CD4-positive, alpha-beta memory T cell (primary cell): Measurements from ENCODE around the gene ST3GAL3. TPM values are rescaled to one million over a fixed set of nuclear protein-coding genes. Genes with fewer than 3 reads are reported as not detected.

Experiments
- CTCF ChIA-PET: fragments of 350-600 bp; sonication (Branson Sonifier 250); formaldehyde crosslinking; loops from one replicate; lab custom pipeline; 2021; ENCODE audit warnings: inconsistent platforms; ENCODE audit not compliant: partially characterized antibody; lab: Charles Lee
- POLR2A ChIA-PET: fragments of 350-600 bp; sonication (Branson Sonifier 250); formaldehyde crosslinking; loops from one replicate; lab custom pipeline; 2021; ENCODE audit not compliant: partially characterized antibody; lab: Charles Lee
- DNase-seq, 5 donors: peaks; one replicate each; pipeline versions ENCODE4 v3.0.0 to v3.0.0-alpha.2; 2020 to 2022; ENCODE audit warnings: mixed read lengths in 1 of 5
- H3K27ac ChIP-seq: one replicate; pipeline ENCODE4 v1.7.0; 2013; ENCODE audit warnings: low read depth, low read length
- H3K27me3 ChIP-seq: 2 replicates; pipeline ENCODE4 v1.7.0; 2013; ENCODE audit warnings: mild to moderate bottlenecking, low read length, moderate library complexity; ENCODE audit not compliant: insufficient read depth
- H3K36me3 ChIP-seq: 2 replicates; pipeline ENCODE4 v1.7.0; 2013; ENCODE audit warnings: mild to moderate bottlenecking, low read length, moderate library complexity; ENCODE audit not compliant: insufficient read depth
- H3K4me1 ChIP-seq: 2 replicates; pipeline ENCODE4 v1.7.0; 2013; ENCODE audit warnings: mild to moderate bottlenecking, low read length, moderate library complexity; ENCODE audit not compliant: insufficient read depth
- H3K4me3 ChIP-seq, 2 donors: one replicate each; pipeline ENCODE4 v1.7.0; 2013; ENCODE audit warnings: low read length in 2 of 2, mild to moderate bottlenecking in 1 of 2
- H3K9me3 ChIP-seq, 2 donors: one replicate each; pipeline ENCODE4 v1.7.0; 2013; ENCODE audit warnings: low read length in 2 of 2, control low read depth in 1 of 2; ENCODE audit not compliant: control insufficient read depth in 1 of 2
- H3K27ac Mint-ChIP-seq, 7 donors: one replicate each; pipeline ENCODE4 v1.8.0; 2020 to 2021; ENCODE audit warnings: mixed read lengths in 7 of 7, mild to moderate bottlenecking in 6 of 7, inconsistent platforms in 3 of 7, moderate library complexity in 3 of 7
- H3K27me3 Mint-ChIP-seq, 2 donors: one replicate each; pipeline ENCODE4 v1.8.0; 2020 to 2021; ENCODE audit warnings: mixed read lengths in 2 of 2
- H3K36me3 Mint-ChIP-seq, 2 donors: one replicate each; pipeline ENCODE4 v1.8.0; 2020 to 2021; ENCODE audit warnings: mixed read lengths in 2 of 2, inconsistent platforms in 1 of 2, mild to moderate bottlenecking in 1 of 2
- H3K4me1 Mint-ChIP-seq, 4 donors: one replicate each; pipeline ENCODE4 v1.8.0; 2020 to 2021; ENCODE audit warnings: mixed read lengths in 4 of 4, mild to moderate bottlenecking in 1 of 4
- H3K4me3 Mint-ChIP-seq, 8 donors: one replicate each; pipeline ENCODE4 v1.8.0; 2020 to 2021; ENCODE audit warnings: mixed read lengths in 8 of 8, mild to moderate bottlenecking in 7 of 8, moderate library complexity in 6 of 8, inconsistent platforms in 3 of 8
- H3K9me3 Mint-ChIP-seq, 8 donors: one replicate each; pipeline ENCODE4 v1.8.0; 2020 to 2021; ENCODE audit warnings: mixed read lengths in 8 of 8, mild to moderate bottlenecking in 5 of 8, inconsistent platforms in 3 of 8, moderate library complexity in 1 of 8
- intact Hi-C: fragments of 100-400 bp; cut with micrococcal nuclease; formaldehyde crosslinking; loops from one replicate; pipeline ENCODE4 v1.15.1; 2023
- polyA plus RNA-seq, 2 donors: library from polyadenylated mRNA; unstranded; fragments of 300-500 nt; fragmentation: Illumina TruSeq; gene quantifications; one replicate each; pipeline ENCODE4 v1.2.3, GENCODE V29; 2021
- total RNA-seq, 2 experiments: library from RNA; stranded (reverse); gene quantifications; one replicate each; pipeline ENCODE4 v1.2.3, GENCODE V29; 2021

Gene ST3GAL3
- total and polyA plus RNA-seq, 4 experiments from 2014 or later: 6.1 to 29.6 (median 16.3) TPM

GRCh38 chr1:43836267-43836951 is 129.1 kb downstream of the ST3GAL3 start:
- no peaks in the 10 kb centered on the region for H3K9me3 Mint-ChIP-seq
- Histone ChIP-seq H3K4me1 (peaks cover 16% of the 10 kb centered on the region), H3K9me3 (no peaks in the 10 kb centered on the region), H3K4me3 (no peak overlapping the region), H3K36me3 (peaks cover 13% of the 10 kb centered on the region), H3K27me3 (no peaks in the 10 kb centered on the region), H3K27ac (no peak overlapping the region)
- intact Hi-C loops: no loop called here
- peak; percentile 41 to 67 (median 57) for DNase-seq
- POLR2A ChIA-PET: no interaction called here
- H3K27ac Mint-ChIP-seq: peak overlapping the region in 3 of 7 donors; percentile 6 to 84 (median 12)
- H3K4me3 Mint-ChIP-seq: peak overlapping the region in 2 of 8 donors; percentile 15 to 22
- H3K36me3 Mint-ChIP-seq: peaks cover 38 to 47% of the 10 kb centered on the region in 2 donors
- H3K27me3 Mint-ChIP-seq: no peaks in the 10 kb centered on the region
- CTCF ChIA-PET: no interaction called here
- peaks cover 9 to 26% (median 17%) of the 10 kb centered on the region in 4 donors for H3K4me1 Mint-ChIP-seq

- no peak overlapping the region for H3K4me3 Mint-ChIP-seq
- POLR2A ChIA-PET: no interaction called here
- DNase-seq: no peak
- no peaks in the 10 kb centered on the region for H3K27me3 Mint-ChIP-seq
- intact Hi-C loops: no loop called here
- H3K4me1 Mint-ChIP-seq: peaks cover 5 to 26% (median 13%) of the 10 kb centered on the region in 4 donors
- Histone ChIP-seq H3K27me3 (no peaks in the 10 kb centered on the region), H3K27ac (no peak overlapping the region), H3K36me3 (peaks cover 15% of the 10 kb centered on the region), H3K4me1 (peaks cover 16% of the 10 kb centered on the region), H3K4me3 (no peak overlapping the region), H3K9me3 (no peaks in the 10 kb centered on the region)
- CTCF ChIA-PET: no interaction called here
- H3K9me3 Mint-ChIP-seq: peaks cover 0 to 8% (median 4%) of the 10 kb centered on the region in 8 donors
- peaks cover 60 to 63% of the 10 kb centered on the region in 2 donors for H3K36me3 Mint-ChIP-seq
- no peak overlapping the region for H3K27ac Mint-ChIP-seq
These were observed 131.7 kb downstream of the ST3GAL3 start for GRCh38 chr1:43839056-43839455.

GRCh38 chr1:43841321-43842174 is 134.2 kb downstream of the ST3GAL3 start:
- H3K36me3 Mint-ChIP-seq: peaks cover 61 to 65% of the 10 kb centered on the region in 2 donors
- no peak overlapping the region for H3K4me3 Mint-ChIP-seq

GRCh38 chr1:43842175-43842498 is 134.8 kb downstream of the ST3GAL3 start:
- H3K27ac Mint-ChIP-seq: no peak overlapping the region
- H3K4me1 Mint-ChIP-seq: no peaks in the 10 kb centered on the region

More at GRCh38 chr1:43841321-43842174, 134.2 kb downstream of the ST3GAL3 start:
- Histone ChIP-seq H3K4me3 (no peak overlapping the region), H3K4me1 (peaks cover 3% of the 10 kb centered on the region), H3K36me3 (peaks cover 15% of the 10 kb centered on the region), H3K9me3 (no peaks in the 10 kb centered on the region), H3K27me3 (no peaks in the 10 kb centered on the region), H3K27ac (no peak overlapping the region)
- ChIA-PET CTCF (no interaction called here), POLR2A (no interaction called here)
- Mint-ChIP-seq H3K27me3 (no peaks in the 10 kb centered on the region), H3K4me1 (peaks cover 0 to 5% (median 3%) of the 10 kb centered on the region in 4 donors), H3K27ac (peak overlapping the region in 1 of 7 donors; percentile 43), H3K9me3 (peaks cover 0 to 8% (median 4%) of the 10 kb centered on the region in 8 donors)
- no peak for DNase-seq
- intact Hi-C loops: no loop called here

GRCh38 chr1:43843684-43844083 is 136.3 kb downstream of the ST3GAL3 start:
- H3K4me1 Mint-ChIP-seq: peaks cover 0 to 2% (median 1%) of the 10 kb centered on the region in 4 donors
- ChIA-PET POLR2A (no interaction called here), CTCF (no interaction called here)
- intact Hi-C loops: no loop called here
- Histone ChIP-seq H3K4me3 (no peak overlapping the region), H3K27ac (no peak overlapping the region), H3K9me3 (no peaks in the 10 kb centered on the region), H3K36me3 (peaks cover 15% of the 10 kb centered on the region), H3K4me1 (no peaks in the 10 kb centered on the region), H3K27me3 (no peaks in the 10 kb centered on the region)
- no peak overlapping the region for H3K4me3 Mint-ChIP-seq
- no peak overlapping the region for H3K27ac Mint-ChIP-seq
- peaks cover 47 to 52% of the 10 kb centered on the region in 2 donors for H3K36me3 Mint-ChIP-seq
- peaks cover 0 to 8% (median 4%) of the 10 kb centered on the region in 8 donors for H3K9me3 Mint-ChIP-seq
- no peak for DNase-seq
- H3K27me3 Mint-ChIP-seq: no peaks in the 10 kb centered on the region

More at GRCh38 chr1:43842175-43842498, 134.8 kb downstream of the ST3GAL3 start:
- ChIA-PET POLR2A (no interaction called here), CTCF (no interaction called here)
- no peaks in the 10 kb centered on the region for H3K9me3 ChIP-seq
- intact Hi-C loops: no loop called here
- H3K4me3 ChIP-seq: no peak overlapping the region
- Mint-ChIP-seq H3K4me3 (no peak overlapping the region), H3K9me3 (peaks cover 0 to 8% (median 4%) of the 10 kb centered on the region in 8 donors), H3K27me3 (no peaks in the 10 kb centered on the region), H3K36me3 (peaks cover 55 to 59% of the 10 kb centered on the region in 2 donors)
- H3K4me1 ChIP-seq: no peaks in the 10 kb centered on the region
- no peak for DNase-seq
- H3K27ac ChIP-seq: no peak overlapping the region
- H3K36me3 ChIP-seq: peaks cover 15% of the 10 kb centered on the region
- no peaks in the 10 kb centered on the region for H3K27me3 ChIP-seq

GRCh38 chr1:43844114-43844513 is 136.8 kb downstream of the ST3GAL3 start:
- intact Hi-C loops: no loop called here
- Mint-ChIP-seq H3K27ac (no peak overlapping the region), H3K4me3 (no peak overlapping the region), H3K4me1 (peaks cover 0 to 2% (median 1%) of the 10 kb centered on the region in 4 donors), H3K27me3 (no peaks in the 10 kb centered on the region), H3K36me3 (peaks cover 42 to 50% of the 10 kb centered on the region in 2 donors), H3K9me3 (peaks cover 0 to 8% (median 4%) of the 10 kb centered on the region in 8 donors)
- Histone ChIP-seq H3K9me3 (no peaks in the 10 kb centered on the region), H3K27me3 (no peaks in the 10 kb centered on the region), H3K4me1 (no peaks in the 10 kb centered on the region), H3K4me3 (no peak overlapping the region), H3K27ac (no peak overlapping the region), H3K36me3 (peaks cover 12% of the 10 kb centered on the region)
- DNase-seq: no peak
- CTCF ChIA-PET: no interaction called here
- POLR2A ChIA-PET: no interaction called here

- CTCF ChIA-PET: no interaction called here
These were observed 140.0 kb downstream of the ST3GAL3 start for GRCh38 chr1:43847290-43847689.

More at GRCh38 chr1:43847290-43847689, 140.0 kb downstream of the ST3GAL3 start:
- intact Hi-C loops: no loop called here
- Histone ChIP-seq H3K27ac (no peak overlapping the region), H3K9me3 (no peaks in the 10 kb centered on the region), H3K4me3 (no peak overlapping the region), H3K4me1 (no peaks in the 10 kb centered on the region), H3K36me3 (no peaks in the 10 kb centered on the region), H3K27me3 (no peaks in the 10 kb centered on the region)
- Mint-ChIP-seq H3K36me3 (peaks cover 15 to 19% of the 10 kb centered on the region in 2 donors), H3K4me3 (no peak overlapping the region), H3K27ac (no peak overlapping the region), H3K27me3 (no peaks in the 10 kb centered on the region), H3K9me3 (peaks cover 0 to 4% (median under 1%) of the 10 kb centered on the region in 8 donors), H3K4me1 (peaks cover 0 to 2% (median 1%) of the 10 kb centered on the region in 4 donors)
- POLR2A ChIA-PET: no interaction called here
- DNase-seq: no peak
